ENCODE results near the gene MAGEL2. TPM values are rescaled to one million over a fixed set of nuclear protein-coding genes. Genes with fewer than 3 reads are reported as not detected.

MAGEL2 gene
- total and polyA plus RNA-seq, 2 of the 8 experiments (the other 6 are each of a cell fraction or from before 2014, with no cell fraction given): 0.63 to 4.5 TPM

DNA sequence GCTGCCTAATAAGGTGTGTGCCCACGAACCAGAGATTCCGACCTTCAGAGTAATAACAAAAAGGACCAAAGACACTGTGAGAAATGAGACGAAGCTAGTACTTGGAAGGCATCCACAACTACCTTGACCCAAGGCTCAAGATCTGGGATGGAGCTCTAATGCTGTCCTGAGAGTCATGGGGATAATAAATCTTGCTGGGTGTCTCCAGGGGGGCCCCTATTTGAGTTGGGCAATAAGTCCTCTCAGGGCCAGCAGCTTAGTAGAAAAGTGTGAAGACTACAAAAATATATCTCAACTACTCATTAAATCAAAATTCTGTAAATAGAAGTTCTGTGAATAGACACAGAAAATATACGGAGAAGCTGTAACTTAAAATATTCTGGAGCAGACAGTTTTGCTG lies 42.3 kb upstream of the MAGEL2 start:
- Histone ChIP-seq H4K91ac (replicated peaks; ENCODE audit: insufficient read length, low read length) (no peak overlapping the region), H2BK15ac (ENCODE audit: low read length) (no peak overlapping the region), H3K27me3 (replicated peaks in 1 of 4; ENCODE audit: control insufficient read depth in 3 of 4, extremely low read depth in 1 of 4, insufficient read depth in 3 of 4, low read length in 3 of 4) (peaks cover 0 to 3% (median 0%) of the 10 kb centered on the region in 4 experiments; a peak in 1 of 7 replicates), H3K4me2 (ENCODE audit: insufficient read depth in 1 of 2, low read depth in 2 of 2, low read length in 2 of 2) (peak overlapping the region in 1 of 2 experiments; percentile 7; a peak in 1 of 4 replicates), H3K9ac (replicated peaks in 1 of 4; ENCODE audit: extremely low read depth in 1 of 4, low read depth in 3 of 4, low read length in 3 of 4) (no peak overlapping the region), H4K5ac (ENCODE audit: insufficient read length, low read depth, low read length) (no peak overlapping the region), H3K9me3 (ENCODE audit: insufficient read depth in 2 of 2, low read depth in 1 of 2, low read length in 1 of 2) (peaks cover 24 to 76% of the 10 kb centered on the region in 2 experiments), H3K23me2 (ENCODE audit: low read depth, low read length) (peaks cover 2% of the 10 kb centered on the region; the same call in 1 of the 2 replicates), H2BK5ac (ENCODE audit: low read depth, low read length) (no peak overlapping the region), H4K20me1 (replicated peaks in 1 of 2; ENCODE audit: control insufficient read depth in 1 of 2, insufficient read depth in 2 of 2, low read length in 2 of 2) (peaks cover 0 to 2% of the 10 kb centered on the region in 2 experiments), H2BK120ac (replicated peaks; ENCODE audit: low read depth, low read length) (no peak overlapping the region), H3K14ac (ENCODE audit: insufficient read length) (no peak overlapping the region), H3K79me1 (ENCODE audit: low read depth, low read length) (no peaks in the 10 kb centered on the region), H3K27ac (ENCODE audit: low read depth, low read length) (no peak overlapping the region), H2BK20ac (ENCODE audit: low read length) (no peak overlapping the region), H3K4me1 (replicated peaks in 1 of 4; ENCODE audit: control insufficient read depth in 3 of 4, insufficient read depth in 4 of 4, low read length in 3 of 4) (0 out of 7 replicates have a peak, but pooled peaks cover 0 to 2% (median 0%) of the 10 kb centered on the region in 4 experiments), H3K23ac (ENCODE audit: insufficient read length) (no peak overlapping the region), H3K56ac (replicated peaks; ENCODE audit: insufficient read length, low read depth, low read length) (no peak overlapping the region), H3K18ac (ENCODE audit: extremely low read depth, low read length) (no peak overlapping the region), H3K36me3 (ENCODE audit: control insufficient read depth in 2 of 4, insufficient read depth in 4 of 4, low read length in 3 of 4) (no peaks in the 10 kb centered on the region), H2AFZ (ENCODE audit: low read length) (no peak overlapping the region), H4K8ac (ENCODE audit: extremely low read depth, insufficient read depth, low read length) (no peak overlapping the region), H3K4ac (replicated peaks; ENCODE audit: insufficient read length, low read depth, low read length) (no peak overlapping the region), H3K79me2 (ENCODE audit: control insufficient read depth in 1 of 2, insufficient read depth in 2 of 2, low read length in 2 of 2) (no peaks in the 10 kb centered on the region), H2BK12ac (ENCODE audit: low read depth, low read length) (no peak overlapping the region), H3K4me3 (ENCODE audit: extremely low read depth in 1 of 4, insufficient read depth in 2 of 4, low read depth in 3 of 4, low read length in 4 of 4) (no peak overlapping the region), H2AK5ac (ENCODE audit: low read depth, low read length) (no peak overlapping the region)
- 80% methylated on average over 4 of the region's 4 CpGs; no CpG with 5 or more reads in 1 of the 2 experiments for WGBS, 2 experiments (ENCODE audit: extremely low coverage in 1 of 2, insufficient coverage in 1 of 2, insufficient read length in 1 of 2, insufficient replicate concordance in 2 of 2, low coverage in 1 of 2, low lambda C conversion rate in 2 of 2, missing lambda C conversion rate in 1 of 2)
- ChIA-PET CTCF (ENCODE audit: partially characterized antibody) (interaction anchor here (0.9 kb wide), 1 partner anchor 45 kb away, joined by 3 read pairs; no protein-coding TSS in a partner anchor), POLR2A (ENCODE audit: partially characterized antibody) (interaction anchor here (0.6 kb wide), 1 partner anchor 196 kb away, joined by 3 read pairs; no protein-coding TSS in a partner anchor)
- DNase-seq (ENCODE audit: low read depth in 1 of 2, low spot score in 2 of 2): no peak
- TF ChIP-seq E2F6 (IDR thresholded peaks at IDR 0.05): no peak
- TF ChIP-seq RBBP5 (IDR thresholded peaks at IDR 0.05; ENCODE audit: borderline replicate concordance, low read depth, low read length): no peak
- no peak for TF ChIP-seq KDM4A (IDR thresholded peaks at IDR 0.05; ENCODE audit: low read depth, low read length, severe bottlenecking)
- TF ChIP-seq ATF2 (IDR thresholded peaks at IDR 0.05; ENCODE audit: low read length): no peak
- FAIRE-seq: no peak
